ENCODE results near the gene TPX2.

The TPX2 gene

DNA sequence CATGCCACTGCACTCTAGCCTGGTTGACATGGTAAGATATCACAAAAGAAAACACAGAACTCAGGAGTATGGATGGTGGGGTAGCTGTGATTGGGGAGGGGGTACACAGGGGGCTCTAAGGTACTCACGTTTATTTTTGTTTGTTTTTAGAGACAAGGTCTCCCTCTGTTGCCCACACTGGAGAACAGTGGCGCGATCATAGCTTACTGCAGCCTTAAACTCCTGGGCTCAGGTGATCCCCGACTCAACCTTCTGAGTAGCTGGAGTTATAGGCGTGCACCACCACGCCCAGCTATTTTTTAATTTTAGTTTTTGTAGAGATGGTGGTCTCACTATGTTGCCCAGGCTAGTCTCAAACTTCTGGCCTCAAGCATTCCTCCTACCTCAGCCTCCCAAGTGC is 45.7 kb upstream of the TPX2 start:
- peak overlapping the region; percentile 29 for H3K27ac ChIP-seq (ENCODE audit: low read depth, low read length, poor library complexity, severe bottlenecking)
- H3K9ac ChIP-seq (ENCODE audit: low read length): no peak overlapping the region
- peaks cover 9% of the 10 kb centered on the region; the same call in 1 of the 2 replicates for H3K79me2 ChIP-seq (ENCODE audit: insufficient read depth, low read length)
- H3K9me3 ChIP-seq (ENCODE audit: low read length): no peaks in the 10 kb centered on the region
- H3K9me2 ChIP-seq (ENCODE audit: low read depth, low read length): no peaks in the 10 kb centered on the region
- H3K36me3 ChIP-seq (ENCODE audit: insufficient read depth, low read length): peaks cover 25% of the 10 kb centered on the region; the same call in 1 of the 2 replicates
- peaks cover 6% of the 10 kb centered on the region for H3F3A ChIP-seq (ENCODE audit: insufficient read depth, low read length)
- no peaks in the 10 kb centered on the region for H4K20me1 ChIP-seq (ENCODE audit: insufficient read depth, low read length)
- peaks cover 52% of the 10 kb centered on the region for H3K4me1 ChIP-seq (ENCODE audit: insufficient read depth, low read length, severe bottlenecking)
- H3K4me2 ChIP-seq (ENCODE audit: low read length): no peak overlapping the region
- no peak overlapping the region for H3K4me3 ChIP-seq (ENCODE audit: low read depth, low read length, poor library complexity, severe bottlenecking)
- H3K27me3 ChIP-seq (ENCODE audit: insufficient read depth, low read length): no peaks in the 10 kb centered on the region
- TF ChIP-seq CTCF (IDR thresholded peaks at IDR 0.05; ENCODE audit: low read length): no peak
- TF ChIP-seq EZH2 (IDR thresholded peaks at IDR 0.05; ENCODE audit: borderline replicate concordance, low read length): no peak
- no peak overlapping the region for H2AFZ ChIP-seq (ENCODE audit: low read length)

GRCh38 chr20:31693987-31694661 is 45.0 kb upstream of the TPX2 start:
- Histone ChIP-seq H3K36me3 (ENCODE audit: insufficient read depth, low read length) (peaks cover 27% of the 10 kb centered on the region; the same call in 1 of the 2 replicates), H3K79me2 (ENCODE audit: insufficient read depth, low read length) (peaks cover 9% of the 10 kb centered on the region; the same call in 1 of the 2 replicates), H3K9me3 (ENCODE audit: low read length) (no peaks in the 10 kb centered on the region), H3F3A (ENCODE audit: insufficient read depth, low read length) (peaks cover 6% of the 10 kb centered on the region), H3K4me3 (ENCODE audit: low read depth, low read length, poor library complexity, severe bottlenecking) (no peak overlapping the region), H3K27me3 (ENCODE audit: insufficient read depth, low read length) (no peaks in the 10 kb centered on the region), H3K27ac (ENCODE audit: low read depth, low read length, poor library complexity, severe bottlenecking) (peak overlapping the region; percentile 64), H3K9ac (ENCODE audit: low read length) (no peak overlapping the region; the same call in 1 of the 2 replicates), H3K4me1 (ENCODE audit: insufficient read depth, low read length, severe bottlenecking) (peaks cover 58% of the 10 kb centered on the region), H3K4me2 (ENCODE audit: low read length) (no peak overlapping the region; the same call in 1 of the 2 replicates), H3K9me2 (ENCODE audit: low read depth, low read length) (no peaks in the 10 kb centered on the region), H4K20me1 (ENCODE audit: insufficient read depth, low read length) (no peaks in the 10 kb centered on the region), H2AFZ (ENCODE audit: low read length) (no peak overlapping the region)
- no peak for TF ChIP-seq CTCF (IDR thresholded peaks at IDR 0.05; ENCODE audit: low read length)
- TF ChIP-seq EZH2 (IDR thresholded peaks at IDR 0.05; ENCODE audit: borderline replicate concordance, low read length): no peak

DNA sequence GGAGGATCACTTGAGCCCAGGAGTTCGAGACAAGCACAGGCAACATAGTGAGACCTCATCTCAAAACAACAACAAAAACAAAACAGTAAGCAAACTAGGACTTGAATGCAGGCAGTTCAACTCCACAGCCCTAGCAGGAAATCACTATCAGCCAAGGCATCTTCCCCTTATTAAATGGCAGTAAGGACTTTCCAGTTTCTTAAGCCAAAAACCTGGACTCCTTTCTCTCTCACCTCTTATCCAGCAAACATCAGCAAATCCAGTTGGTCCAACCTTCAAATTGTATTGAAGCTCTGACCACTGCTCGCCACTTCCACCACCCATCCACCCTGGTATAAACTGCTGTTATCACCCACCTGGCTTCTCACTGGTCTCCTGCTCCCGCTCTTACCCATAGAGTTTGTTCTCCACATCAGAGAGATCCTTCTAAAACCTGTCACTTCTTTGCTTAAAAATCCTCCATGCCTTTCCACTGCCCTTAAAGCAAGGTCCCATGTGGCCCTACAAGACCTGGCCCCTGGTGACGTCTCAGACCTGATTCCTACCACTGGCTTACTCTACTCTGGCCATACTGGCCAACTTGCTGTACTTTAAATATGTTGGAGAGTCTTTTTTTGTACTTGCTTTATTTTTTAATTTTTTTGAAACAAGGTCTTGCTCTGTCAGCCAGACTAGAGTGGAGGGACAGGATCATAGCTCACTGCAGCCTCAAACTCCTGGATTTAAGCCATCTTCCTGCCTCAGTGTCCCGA is 44.1 kb upstream of the TPX2 start:
- no peaks in the 10 kb centered on the region for H3K9me3 ChIP-seq (ENCODE audit: low read length)
- peaks cover 7% of the 10 kb centered on the region; the same call in 1 of the 2 replicates for H3K79me2 ChIP-seq (ENCODE audit: insufficient read depth, low read length)
- no peak for TF ChIP-seq EZH2 (IDR thresholded peaks at IDR 0.05; ENCODE audit: borderline replicate concordance, low read length)
- H3K4me3 ChIP-seq (ENCODE audit: low read depth, low read length, poor library complexity, severe bottlenecking): no peak overlapping the region
- peaks cover 31% of the 10 kb centered on the region; the same call in 1 of the 2 replicates for H3K36me3 ChIP-seq (ENCODE audit: insufficient read depth, low read length)
- no peak overlapping the region; the same call in 1 of the 2 replicates for H3K9ac ChIP-seq (ENCODE audit: low read length)
- H4K20me1 ChIP-seq (ENCODE audit: insufficient read depth, low read length): no peaks in the 10 kb centered on the region
- no peak overlapping the region for H3K4me2 ChIP-seq (ENCODE audit: low read length)
- no peaks in the 10 kb centered on the region for H3K9me2 ChIP-seq (ENCODE audit: low read depth, low read length)
- peaks cover 66% of the 10 kb centered on the region for H3K4me1 ChIP-seq (ENCODE audit: insufficient read depth, low read length, severe bottlenecking)
- no peaks in the 10 kb centered on the region for H3K27me3 ChIP-seq (ENCODE audit: insufficient read depth, low read length)
- peaks cover 6% of the 10 kb centered on the region for H3F3A ChIP-seq (ENCODE audit: insufficient read depth, low read length)
- H3K27ac ChIP-seq (ENCODE audit: low read depth, low read length, poor library complexity, severe bottlenecking): peak overlapping the region; percentile 64
- H2AFZ ChIP-seq (ENCODE audit: low read length): no peak overlapping the region
